IMR-90 (cell line): ENCODE results near the gene BNIP3. TPM values are rescaled to one million over a fixed set of nuclear protein-coding genes. Genes with fewer than 3 reads are reported as not detected.

Experiments used
- ATAC-seq: fragments of 200-7000 bp; cut with Tn5 transposase; 2 replicates; pipeline ENCODE4 v1.9.1; 2020; ENCODE audit warnings: low read depth, mild to moderate bottlenecking, moderate library complexity
- BruUV-seq: library from RNA; stranded (reverse); fragments of 400-500 nt; replicated peaks from 2 replicates; lab custom pipeline; 2021; lab: Mats Ljungman, UMichigan
- CTCF ChIA-PET: fragments of 300-600 bp; formaldehyde crosslinking; extraction: SDS; loops from one replicate; lab custom pipeline; 2021; ENCODE audit warnings: antibody characterized with exemption; lab: Yijun Ruan, JAX
- POLR2A ChIA-PET: fragments of 300-600 bp; sonication (Branson Sonifier 250); formaldehyde crosslinking; loops from one replicate; lab custom pipeline; 2022; ENCODE audit warnings: antibody characterized with exemption; ENCODE audit not compliant: unreplicated experiment; lab: Charles Lee
- DNase-seq: peaks from one replicate; pipeline ENCODE4 v3.0.0; 2013
- H2AFZ ChIP-seq: replicated peaks from 2 replicates; pipeline ENCODE3; 2013; ENCODE audit warnings: low read length, mild to moderate bottlenecking; ENCODE audit not compliant: poor library complexity
- H2AK5ac ChIP-seq: 2 replicates; pipeline ENCODE4 v1.6.1; 2013; ENCODE audit warnings: low read depth, low read length, inconsistent platforms
- H2AK9ac ChIP-seq: replicated peaks from 2 replicates; pipeline ENCODE3; 2013; ENCODE audit warnings: mild to moderate bottlenecking, low read depth, low read length, moderate library complexity; ENCODE audit not compliant: poor library complexity
- H2BK120ac ChIP-seq: 2 replicates; pipeline ENCODE4 v1.6.1; 2013; ENCODE audit warnings: low read depth, low read length, inconsistent platforms
- H2BK15ac ChIP-seq: 3 replicates; pipeline ENCODE4 v1.6.1; 2013; ENCODE audit warnings: low read depth, low read length, inconsistent platforms
- H2BK20ac ChIP-seq: 2 replicates; pipeline ENCODE4 v1.6.1; 2013; ENCODE audit warnings: low read depth, mild to moderate bottlenecking, inconsistent platforms, low read length, moderate library complexity
- H2BK5ac ChIP-seq: 2 replicates; pipeline ENCODE4 v1.6.1; 2013; ENCODE audit warnings: mild to moderate bottlenecking, low read depth, low read length, inconsistent platforms; ENCODE audit not compliant: poor library complexity, severe bottlenecking
- H3K14ac ChIP-seq: replicated peaks from 2 replicates; pipeline ENCODE4 v1.6.1; 2013; ENCODE audit warnings: low read depth, low read length, inconsistent platforms
- H3K18ac ChIP-seq: 2 replicates; pipeline ENCODE4 v1.6.1; 2013; ENCODE audit warnings: low read depth, low read length, control low read depth
- H3K23ac ChIP-seq: 2 replicates; pipeline ENCODE4 v1.6.1; 2013; ENCODE audit warnings: low read depth, low read length, inconsistent platforms
- H3K27ac ChIP-seq: 2 replicates; pipeline ENCODE4 v1.5.1; 2013; ENCODE audit warnings: mild to moderate bottlenecking, control low read depth, low read length; ENCODE audit not compliant: insufficient read depth
- H3K27me3 ChIP-seq: 2 replicates; pipeline ENCODE4 v1.6.1; 2013; ENCODE audit warnings: low read length; ENCODE audit not compliant: control insufficient read depth, insufficient read depth
- H3K36me3 ChIP-seq: 2 replicates; pipeline ENCODE4 v1.6.1; 2013; ENCODE audit warnings: low read length, mixed read lengths; ENCODE audit not compliant: control insufficient read depth, insufficient read depth
- H3K4ac ChIP-seq: 2 replicates; pipeline ENCODE4 v1.6.1; 2013; ENCODE audit warnings: low read depth, low read length, inconsistent platforms
- H3K4me1 ChIP-seq: 2 replicates; pipeline ENCODE4 v1.6.1; 2013; ENCODE audit warnings: low read length, mixed read lengths; ENCODE audit not compliant: control insufficient read depth, insufficient read depth
- H3K4me2 ChIP-seq: 2 replicates; pipeline ENCODE4 v1.6.1; 2013; ENCODE audit warnings: low read depth, mild to moderate bottlenecking, control low read depth, low read length, moderate library complexity
- H3K4me3 ChIP-seq: 2 replicates; pipeline ENCODE4 v1.5.1; 2013; ENCODE audit warnings: low read depth, mild to moderate bottlenecking, control low read depth, low read length, moderate library complexity; ENCODE audit not compliant: insufficient read depth
- H3K56ac ChIP-seq: 2 replicates; pipeline ENCODE4 v1.6.1; 2013; ENCODE audit warnings: low read length, inconsistent platforms; ENCODE audit not compliant: insufficient read depth; ENCODE audit errors: extremely low read depth
- H3K79me1 ChIP-seq, 2 experiments: 2 replicates each; pipeline ENCODE4 v1.6.1; 2013; ENCODE audit warnings: low read length in 2 of 2, inconsistent platforms in 1 of 2, low read depth in 1 of 2
- H3K9ac ChIP-seq: 2 replicates; pipeline ENCODE4 v1.6.1; 2013; ENCODE audit warnings: low read depth, low read length, control low read depth
- H3K9me1 ChIP-seq: 2 replicates; pipeline ENCODE4 v1.6.1; 2013; ENCODE audit warnings: low read length, inconsistent platforms; ENCODE audit not compliant: insufficient read depth
- H3K9me3 ChIP-seq: 2 replicates; pipeline ENCODE4 v1.6.1; 2013; ENCODE audit warnings: low read length; ENCODE audit not compliant: control insufficient read depth, insufficient read depth
- H4K20me1 ChIP-seq: 2 replicates; pipeline ENCODE4 v1.6.1; 2013; ENCODE audit warnings: low read length, inconsistent platforms; ENCODE audit not compliant: insufficient read depth
- H4K5ac ChIP-seq: 2 replicates; pipeline ENCODE4 v1.6.1; 2013; ENCODE audit warnings: mild to moderate bottlenecking, low read depth, low read length, control low read depth
- H4K8ac ChIP-seq, 2 experiments: 2 replicates each; pipeline ENCODE4 v1.6.1; 2013; ENCODE audit warnings: low read depth in 2 of 2, low read length in 2 of 2, control low read depth in 1 of 2, inconsistent platforms in 1 of 2
- H4K91ac ChIP-seq: 2 replicates; pipeline ENCODE4 v1.6.1; 2013; ENCODE audit warnings: low read depth, low read length, inconsistent platforms; ENCODE audit not compliant: insufficient read depth
- BHLHE40 ChIP-seq: fragments of 150-350 bp; IDR thresholded peaks from 2 replicates; pipeline ENCODE4 v1.6.1; 2016; ENCODE audit warnings: mild to moderate bottlenecking, low read depth, low read length
- CEBPB ChIP-seq: IDR thresholded peaks from 2 replicates; pipeline ENCODE4 v1.6.1; 2012; ENCODE audit warnings: low read depth, low read length, improper control_type of control experiment
- CHD1 ChIP-seq: IDR thresholded peaks from 2 replicates; pipeline ENCODE4 v1.6.1; 2012; ENCODE audit warnings: low read depth, low read length, improper control_type of control experiment
- ELK1 ChIP-seq: fragments of 150-350 bp; IDR thresholded peaks from 2 replicates; pipeline ENCODE4 v1.6.1; 2016; ENCODE audit warnings: low read depth, mild to moderate bottlenecking, low read length, moderate library complexity, borderline replicate concordance
- FOS ChIP-seq: fragments of 150-350 bp; IDR thresholded peaks from 2 replicates; pipeline ENCODE4 v1.6.1; 2016; ENCODE audit warnings: low read depth, low read length
- MAFK ChIP-seq: IDR thresholded peaks from 2 replicates; pipeline ENCODE4 v1.6.1; 2012; ENCODE audit warnings: low read depth, low read length, improper control_type of control experiment
- MAZ ChIP-seq: IDR thresholded peaks from 2 replicates; pipeline ENCODE4 v1.6.1; 2012; ENCODE audit warnings: low read depth, mild to moderate bottlenecking, low read length, improper control_type of control experiment, moderate library complexity, borderline replicate concordance
- MXI1 ChIP-seq: IDR thresholded peaks from 2 replicates; pipeline ENCODE4 v1.6.1; 2012; ENCODE audit warnings: low read depth, mild to moderate bottlenecking, low read length, moderate library complexity, borderline replicate concordance
- NFE2L2 ChIP-seq: fragments of 150-350 bp; IDR thresholded peaks from 2 replicates; pipeline ENCODE4 v1.6.1; 2016; ENCODE audit warnings: low read depth, mild to moderate bottlenecking, low read length
- POLR2A ChIP-seq: IDR thresholded peaks from 2 replicates; pipeline ENCODE4 v1.6.1; 2012; ENCODE audit warnings: mild to moderate bottlenecking, low read depth, low read length
- SMC3 ChIP-seq: fragments of 150-350 bp; IDR thresholded peaks from 2 replicates; pipeline ENCODE4 v1.6.1; 2016; ENCODE audit warnings: low read depth, mild to moderate bottlenecking, antibody characterized with exemption, low read length, moderate library complexity
- USF2 ChIP-seq: fragments of 150-350 bp; IDR thresholded peaks from 2 replicates; pipeline ENCODE4 v1.6.1; 2017; ENCODE audit warnings: mild to moderate bottlenecking, antibody characterized with exemption, low read length, low read depth
- WGBS, 2 experiments: methylation state at CpG; one replicate each; pipeline versions ENCODE4 v1.1.5 to v1.1.7; 2013; ENCODE audit warnings: missing lambda C conversion rate in 2 of 2; ENCODE audit not compliant: insufficient read length in 1 of 2; ENCODE audit errors: extremely low coverage in 2 of 2; 5-methylcytosine and 5-hydroxymethylcytosine counted together
- dilution Hi-C: fragments of 300-500 bp; cut with HindIII; formaldehyde crosslinking; loops from one replicate; pipeline ENCODE4 v1.14.3; 2018; ENCODE audit warnings: low sequenced_read_pairs; ENCODE audit not compliant: unreplicated experiment
- in situ Hi-C: fragments of 300-500 bp; cut with MboI; formaldehyde crosslinking; loops from 3 replicates; pipeline ENCODE4 v1.14.3; 2019; ENCODE audit warnings: low sequenced_read_pairs, inconsistent platforms, mixed read lengths
- intact Hi-C: fragments of 100-400 bp; cut with micrococcal nuclease; formaldehyde crosslinking; loops from 2 replicates; pipeline ENCODE4 v1.10.0; 2022
- polyA plus RNA-seq, 3 experiments: library from polyadenylated mRNA; depleted of rRNA; stranded (reverse); fragments of >200 nt; gene quantifications; 2 replicates each; pipeline ENCODE4 v1.2.3, GENCODE V29; 2012; ENCODE audit warnings: low replicate concordance in 1 of 3
- total RNA-seq: library from RNA; depleted of rRNA; stranded (reverse); fragments of >200 nt; gene quantifications from 2 replicates; pipeline ENCODE4 v1.2.3, GENCODE V29; 2012

BNIP3 gene
- total and polyA plus RNA-seq, 2 of the 4 experiments (the other 2 are of a cell fraction), result 134 to 211 TPM

- TF ChIP-seq ELK1, result no peak
Observed at GRCh38 chr10:131949041-131949862, 32.5 kb downstream of the BNIP3 start (continued).

- no peak overlapping the region for H3K27ac ChIP-seq
- WGBS, 2 experiments, result 90% methylated on average over 3 of the region's 6 CpGs; no CpG with 5 or more reads in 1 of the 2 experiments
- intact Hi-C loops, result loop anchor here (5.0 kb wide), 1 partner anchor 46 kb away; the partner anchor contains the start of gene PPP2R2D
Observed at GRCh38 chr10:131948501-131948900, 33.2 kb downstream of the BNIP3 start.

More at GRCh38 chr10:131948501-131948900, 33.2 kb downstream of the BNIP3 start:
- no peaks in the 10 kb centered on the region for H3K27me3 ChIP-seq
- H3K4me1 ChIP-seq, result peaks cover 21% of the 10 kb centered on the region
- no peak overlapping the region for H3K9ac ChIP-seq
- peak overlapping the region; percentile 42 for H2AK5ac ChIP-seq
- ChIA-PET CTCF (interaction anchor here (0.6 to 1.1 kb wide), 2 partner anchors 20 to 74 kb away, joined by 3 read pairs; no protein-coding TSS in a partner anchor), POLR2A (no interaction called here)
- H3K14ac ChIP-seq, result peak overlapping the region; percentile 70; the same call in 1 of the 2 replicates
- H3K9me1 ChIP-seq, result peaks cover 32% of the 10 kb centered on the region
- peak overlapping the region; percentile 19; the same call in 1 of the 2 replicates for H4K91ac ChIP-seq
- peak overlapping the region in 1 of 2 experiments; percentile 25; a peak in 1 of 4 replicates for H4K8ac ChIP-seq
- dilution Hi-C loops, result no loop called here
- H3K9me3 ChIP-seq, result no peaks in the 10 kb centered on the region
- H3K36me3 ChIP-seq, result peaks cover 38% of the 10 kb centered on the region
- ATAC-seq, result no peak
- DNase-seq, result no peak
- in situ Hi-C loops, result no loop called here
- no peak overlapping the region for H2AFZ ChIP-seq
- H3K23ac ChIP-seq, result peak overlapping the region; percentile 50; the same call in 1 of the 2 replicates
- peaks cover 19% of the 10 kb centered on the region for H4K20me1 ChIP-seq
- no peak overlapping the region for H4K5ac ChIP-seq
- H3K4me3 ChIP-seq, result no peak overlapping the region
- peak overlapping the region; percentile 86 for H2BK120ac ChIP-seq
- H2BK5ac ChIP-seq, result peak overlapping the region; percentile 11
- no peak overlapping the region for H2AK9ac ChIP-seq
- TF ChIP-seq USF2, result no peak
- TF ChIP-seq SMC3, result no peak
- TF ChIP-seq FOS, result no peak
- no peak for TF ChIP-seq MXI1
- TF ChIP-seq NFE2L2, result no peak
- no peak for TF ChIP-seq POLR2A
- TF ChIP-seq CHD1, result no peak
- TF ChIP-seq MAFK, result no peak
- no peak for TF ChIP-seq CEBPB
- TF ChIP-seq MAZ, result no peak
- no peak for TF ChIP-seq BHLHE40
- peaks cover 22 to 56% of the 10 kb centered on the region in 2 experiments for H3K79me1 ChIP-seq
- no TSS peak for BruUV-seq
- H3K18ac ChIP-seq, result no peak overlapping the region
- H3K4me2 ChIP-seq, result no peak overlapping the region
- H2BK20ac ChIP-seq, result peak overlapping the region; percentile 77
- H2BK15ac ChIP-seq, result no peak overlapping the region; the same call in 2 of the 3 replicates
- peak overlapping the region; percentile 72 for H3K4ac ChIP-seq
- H3K56ac ChIP-seq, result no peak overlapping the region
